ENCODE data around the gene COX11.

The COX11 gene

DNA sequence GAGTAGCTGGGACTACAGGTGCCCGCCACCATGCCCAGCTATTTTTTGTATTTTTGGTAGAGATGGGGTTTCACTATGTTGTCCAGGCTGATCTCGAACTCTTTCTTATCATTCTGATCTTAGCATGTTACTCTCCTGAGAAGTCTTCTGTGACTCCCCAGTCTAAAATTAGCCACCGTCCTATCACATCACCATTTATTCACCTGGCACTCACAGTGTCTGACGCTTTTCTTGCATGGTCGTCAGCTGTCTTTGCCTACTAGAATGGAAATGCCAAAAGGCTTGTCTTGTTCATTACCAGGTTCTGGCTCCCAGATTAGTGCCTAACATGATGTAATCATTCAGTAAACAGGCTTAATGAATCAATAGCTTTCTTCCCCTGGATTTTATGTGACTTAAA is 44.0 kb downstream of the COX11 start:
- Histone ChIP-seq H3K27me3 (ENCODE audit: insufficient read depth, poor library complexity, severe bottlenecking) (no peaks in the 10 kb centered on the region), H3K27ac (ENCODE audit: poor library complexity, severe bottlenecking) (no peak overlapping the region), H3K4me1 (ENCODE audit: insufficient read depth, poor library complexity, severe bottlenecking) (no peaks in the 10 kb centered on the region), H3K4me3 (ENCODE audit: severe bottlenecking) (no peak overlapping the region), H3K36me3 (ENCODE audit: low read depth) (peaks cover 84% of the 10 kb centered on the region), H3K9me3 (ENCODE audit: severe bottlenecking) (no peaks in the 10 kb centered on the region)
- TF ChIP-seq, protein P1, sequence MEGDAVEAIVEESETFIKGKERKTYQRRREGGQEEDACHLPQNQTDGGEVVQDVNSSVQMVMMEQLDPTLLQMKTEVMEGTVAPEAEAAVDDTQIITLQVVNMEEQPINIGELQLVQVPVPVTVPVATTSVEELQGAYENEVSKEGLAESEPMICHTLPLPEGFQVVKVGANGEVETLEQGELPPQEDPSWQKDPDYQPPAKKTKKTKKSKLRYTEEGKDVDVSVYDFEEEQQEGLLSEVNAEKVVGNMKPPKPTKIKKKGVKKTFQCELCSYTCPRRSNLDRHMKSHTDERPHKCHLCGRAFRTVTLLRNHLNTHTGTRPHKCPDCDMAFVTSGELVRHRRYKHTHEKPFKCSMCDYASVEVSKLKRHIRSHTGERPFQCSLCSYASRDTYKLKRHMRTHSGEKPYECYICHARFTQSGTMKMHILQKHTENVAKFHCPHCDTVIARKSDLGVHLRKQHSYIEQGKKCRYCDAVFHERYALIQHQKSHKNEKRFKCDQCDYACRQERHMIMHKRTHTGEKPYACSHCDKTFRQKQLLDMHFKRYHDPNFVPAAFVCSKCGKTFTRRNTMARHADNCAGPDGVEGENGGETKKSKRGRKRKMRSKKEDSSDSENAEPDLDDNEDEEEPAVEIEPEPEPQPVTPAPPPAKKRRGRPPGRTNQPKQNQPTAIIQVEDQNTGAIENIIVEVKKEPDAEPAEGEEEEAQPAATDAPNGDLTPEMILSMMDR (IDR thresholded peaks at IDR 0.05; ENCODE audit: poor library complexity, severe bottlenecking), result no peak
- no peak for DNase-seq (ENCODE audit: low spot score)
- ATAC-seq (ENCODE audit: low read depth), result no peak

DNA sequence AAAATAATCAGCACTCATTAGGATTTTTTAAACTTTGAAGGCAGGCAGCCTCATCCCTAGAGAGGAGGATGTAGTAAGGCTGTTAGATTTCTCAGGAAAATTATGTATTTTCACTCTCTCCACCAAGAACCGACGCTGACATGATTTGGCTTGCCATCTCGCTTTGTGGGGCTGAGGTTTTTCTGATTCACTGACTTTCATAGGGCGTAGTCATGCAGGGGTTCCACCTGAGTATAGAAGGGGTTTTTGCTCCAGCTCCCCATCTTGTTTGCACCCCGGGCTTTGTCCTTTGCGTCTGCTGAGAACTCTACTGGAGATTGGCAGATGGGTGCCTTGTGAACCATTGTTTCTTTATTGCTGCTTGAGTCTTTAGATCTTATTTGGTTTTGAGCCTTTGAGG is 47.6 kb downstream of the COX11 start:
- H3K4me3 ChIP-seq (ENCODE audit: severe bottlenecking), result no peak overlapping the region
- ATAC-seq (ENCODE audit: low read depth), result no peak
- TF ChIP-seq, protein P1 (IDR thresholded peaks at IDR 0.05; ENCODE audit: poor library complexity, severe bottlenecking), result no peak
- H3K4me1 ChIP-seq (ENCODE audit: insufficient read depth, poor library complexity, severe bottlenecking), result no peaks in the 10 kb centered on the region
- peaks cover 10% of the 10 kb centered on the region for H3K9me3 ChIP-seq (ENCODE audit: severe bottlenecking)
- no peaks in the 10 kb centered on the region for H3K27me3 ChIP-seq (ENCODE audit: insufficient read depth, poor library complexity, severe bottlenecking)
- H3K27ac ChIP-seq (ENCODE audit: poor library complexity, severe bottlenecking), result no peak overlapping the region
- H3K36me3 ChIP-seq (ENCODE audit: low read depth), result peaks cover 90% of the 10 kb centered on the region
- no peak for DNase-seq (ENCODE audit: low spot score)

DNA sequence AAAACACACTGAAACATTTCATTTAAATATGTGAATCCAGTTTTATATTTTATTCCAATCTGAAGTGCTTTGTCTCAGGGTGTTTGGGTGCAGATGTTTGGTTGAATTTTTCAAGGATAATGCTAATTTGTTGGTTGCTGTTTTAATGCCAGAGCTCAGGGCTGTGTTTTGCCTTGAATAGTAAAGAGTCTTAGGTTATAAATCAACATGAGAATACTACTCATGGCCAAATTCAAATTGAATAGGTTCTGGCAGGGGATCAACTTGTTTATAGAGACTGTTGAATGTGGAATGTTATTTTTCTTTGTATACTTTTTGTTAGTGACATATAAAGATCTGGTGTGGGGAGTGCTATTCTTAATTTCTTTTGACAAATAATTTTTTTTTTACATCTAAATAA is 49.0 kb downstream of the COX11 start:
- H3K4me3 ChIP-seq (ENCODE audit: severe bottlenecking), result no peak overlapping the region
- H3K27me3 ChIP-seq (ENCODE audit: insufficient read depth, poor library complexity, severe bottlenecking), result no peaks in the 10 kb centered on the region
- DNase-seq (ENCODE audit: low spot score) (no peak), ATAC-seq (ENCODE audit: low read depth) (no peak)
- peaks cover 90% of the 10 kb centered on the region for H3K36me3 ChIP-seq (ENCODE audit: low read depth)
- no peaks in the 10 kb centered on the region for H3K4me1 ChIP-seq (ENCODE audit: insufficient read depth, poor library complexity, severe bottlenecking)
- no peak overlapping the region for H3K27ac ChIP-seq (ENCODE audit: poor library complexity, severe bottlenecking)
- TF ChIP-seq, protein P1 (IDR thresholded peaks at IDR 0.05; ENCODE audit: poor library complexity, severe bottlenecking), result no peak
- peaks cover 10% of the 10 kb centered on the region for H3K9me3 ChIP-seq (ENCODE audit: severe bottlenecking)

DNA sequence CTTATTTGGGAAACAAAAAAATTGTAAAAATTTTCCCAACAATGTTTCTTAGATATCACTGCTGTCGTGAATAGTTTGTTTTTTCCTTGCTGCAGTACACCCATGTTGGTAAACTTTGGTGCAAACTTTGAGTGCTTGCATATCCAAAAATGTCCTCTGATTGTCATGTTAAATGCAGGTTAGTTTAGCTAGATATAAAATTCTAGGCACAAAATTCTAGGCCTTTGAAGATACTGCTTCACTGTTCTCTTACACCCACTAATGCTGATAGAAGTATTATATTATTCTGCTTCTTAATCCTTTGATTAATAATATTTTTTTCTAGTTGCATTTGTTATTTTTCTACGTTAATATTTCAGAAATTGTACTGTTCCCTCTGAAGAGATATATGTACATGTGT is 51.7 kb downstream of the COX11 start:
- TF ChIP-seq, protein P1 (IDR thresholded peaks at IDR 0.05; ENCODE audit: poor library complexity, severe bottlenecking), result no peak
- H3K4me1 ChIP-seq (ENCODE audit: insufficient read depth, poor library complexity, severe bottlenecking), result no peaks in the 10 kb centered on the region
- H3K27me3 ChIP-seq (ENCODE audit: insufficient read depth, poor library complexity, severe bottlenecking), result no peaks in the 10 kb centered on the region
- ATAC-seq (ENCODE audit: low read depth) (no peak), DNase-seq (ENCODE audit: low spot score) (no peak)
- no peak overlapping the region for H3K4me3 ChIP-seq (ENCODE audit: severe bottlenecking)
- H3K9me3 ChIP-seq (ENCODE audit: severe bottlenecking), result peaks cover 10% of the 10 kb centered on the region
- no peak overlapping the region for H3K27ac ChIP-seq (ENCODE audit: poor library complexity, severe bottlenecking)
- peaks cover 96% of the 10 kb centered on the region for H3K36me3 ChIP-seq (ENCODE audit: low read depth)
